HepG2 (cell line): Measurements from ENCODE around the gene SLC25A47. TPM values are rescaled to one million over a fixed set of nuclear protein-coding genes. Genes with fewer than 3 reads are reported as not detected.

Source experiments
- ATAD3A ChIP-seq: sonication (generic); formaldehyde crosslinking; IDR thresholded peaks from 2 replicates; pipeline ENCODE4 v1.4.0; 2020; ENCODE audit warnings: missing genetic modification reagents
- ATF1 ChIP-seq: IDR thresholded peaks from 2 replicates; pipeline ENCODE4 v1.6.1; 2016; ENCODE audit warnings: mild to moderate bottlenecking, control low read depth
- MED8 ChIP-seq: sonication (generic); formaldehyde crosslinking; IDR thresholded peaks from 2 replicates; pipeline ENCODE4 v1.8.1; 2023; ENCODE audit warnings: mild to moderate bottlenecking, missing genetic modification reagents; ENCODE audit not compliant: insufficient replicate concordance
- SETDB1 ChIP-seq: sonication (generic); formaldehyde crosslinking; IDR thresholded peaks from 2 replicates; pipeline ENCODE4 v1.5.1; 2020; ENCODE audit warnings: missing genetic modification reagents, mild to moderate bottlenecking, borderline replicate concordance
- TRIM22 ChIP-seq: fragments of 450-650 bp; IDR thresholded peaks from 2 replicates; pipeline ENCODE4 v1.6.1; 2017
- ZBTB1 ChIP-seq: sonication (generic); formaldehyde crosslinking; IDR thresholded peaks from 2 replicates; pipeline ENCODE4 v1.4.0; 2020; ENCODE audit warnings: missing genetic modification reagents, borderline replicate concordance
- ZFP82 ChIP-seq: sonication (generic); formaldehyde crosslinking; IDR thresholded peaks from 2 replicates; pipeline ENCODE4 v1.5.1; 2020; ENCODE audit warnings: mild to moderate bottlenecking, missing genetic modification reagents, borderline replicate concordance
- ZMYM2 ChIP-seq: sonication (generic); formaldehyde crosslinking; IDR thresholded peaks from 2 replicates; pipeline ENCODE4 v1.8.0; 2022; ENCODE audit warnings: mild to moderate bottlenecking, missing genetic modification reagents
- ZNF121 ChIP-seq: sonication (generic); formaldehyde crosslinking; IDR thresholded peaks from 2 replicates; pipeline ENCODE4 v1.5.0; 2020; ENCODE audit warnings: mild to moderate bottlenecking, missing genetic modification reagents
- ZNF124 ChIP-seq: sonication (generic); formaldehyde crosslinking; IDR thresholded peaks from 2 replicates; pipeline ENCODE4 v1.4.0; 2020; ENCODE audit warnings: missing genetic modification reagents
- ZNF292 ChIP-seq: sonication (generic); formaldehyde crosslinking; IDR thresholded peaks from 2 replicates; pipeline ENCODE4 v1.8.1; 2022; ENCODE audit warnings: mild to moderate bottlenecking, low read depth, missing genetic modification reagents, borderline replicate concordance
- ZNF44 ChIP-seq: sonication (generic); formaldehyde crosslinking; IDR thresholded peaks from 2 replicates; pipeline ENCODE4 v1.5.1; 2020; ENCODE audit warnings: mild to moderate bottlenecking, missing genetic modification reagents
- ZNF451 ChIP-seq: sonication (generic); formaldehyde crosslinking; IDR thresholded peaks from 2 replicates; pipeline ENCODE4 v1.5.0; 2020; ENCODE audit warnings: mild to moderate bottlenecking, missing genetic modification reagents
- ZNF547 ChIP-seq: sonication (generic); formaldehyde crosslinking; IDR thresholded peaks from 2 replicates; pipeline ENCODE4 v1.5.1; 2020; ENCODE audit warnings: mild to moderate bottlenecking, missing genetic modification reagents
- ZNF549 ChIP-seq: sonication (generic); formaldehyde crosslinking; IDR thresholded peaks from 2 replicates; pipeline ENCODE4 v1.5.0; 2020; ENCODE audit warnings: missing genetic modification reagents
- ZNF607 ChIP-seq: sonication (generic); formaldehyde crosslinking; IDR thresholded peaks from 2 replicates; pipeline ENCODE4 v1.5.1; 2020; ENCODE audit warnings: missing genetic modification reagents, mild to moderate bottlenecking, borderline replicate concordance
- polyA plus RNA-seq, 8 experiments: library from polyadenylated mRNA; depleted of rRNA in 3 of 8; stranded (reverse) in 7 of 8; unstranded in 1 of 8; fragments of >200 nt; fragmentation: Illumina TruSeq in 4 of 8; extraction: Trizol in 4 of 8; gene quantifications; 2 replicates each; pipeline versions ENCODE4 v1.2.1 to v1.2.3, GENCODE V29; 2011 to 2016; ENCODE audit warnings: low read depth in 4 of 8, missing spikeins in 1 of 8, mixed read lengths in 1 of 8; ENCODE audit not compliant: insufficient read depth in 1 of 8
- total RNA-seq, 5 experiments: library from RNA; depleted of rRNA; stranded (reverse); fragments of >200 nt; fragmentation: Illumina TruSeq; extraction: Trizol; gene quantifications; 2 replicates each; pipeline ENCODE4 v1.2.3, GENCODE V29; 2016; ENCODE audit warnings: low read depth in 1 of 5
- TF ChIP-seq, protein P1 (sequence below), 2 experiments: sonication (generic) in 1 of 2; formaldehyde crosslinking in 1 of 2; IDR thresholded peaks; 2 replicates each; pipeline versions ENCODE4 v1.5.1 to v1.6.1; 2011 to 2020; ENCODE audit warnings: borderline replicate concordance in 1 of 2, low read depth in 1 of 2, low read length in 1 of 2, mild to moderate bottlenecking in 1 of 2, missing genetic modification reagents in 1 of 2, moderate library complexity in 1 of 2
- TF ChIP-seq, protein P2 (sequence below): sonication (generic); formaldehyde crosslinking; IDR thresholded peaks from 2 replicates; pipeline ENCODE4 v1.5.0; 2020; ENCODE audit warnings: missing genetic modification reagents, mild to moderate bottlenecking, borderline replicate concordance
- TF ChIP-seq, protein P3 (sequence below): sonication (generic); formaldehyde crosslinking; IDR thresholded peaks from 2 replicates; pipeline ENCODE4 v1.4.0; 2020; ENCODE audit warnings: mild to moderate bottlenecking, missing genetic modification reagents

The SLC25A47 gene
- total and polyA plus RNA-seq, 2 of the 13 experiments (the other 11 are each of a cell fraction or from before 2014, with no cell fraction given), result 1.0 to 1.7 TPM

DNA sequence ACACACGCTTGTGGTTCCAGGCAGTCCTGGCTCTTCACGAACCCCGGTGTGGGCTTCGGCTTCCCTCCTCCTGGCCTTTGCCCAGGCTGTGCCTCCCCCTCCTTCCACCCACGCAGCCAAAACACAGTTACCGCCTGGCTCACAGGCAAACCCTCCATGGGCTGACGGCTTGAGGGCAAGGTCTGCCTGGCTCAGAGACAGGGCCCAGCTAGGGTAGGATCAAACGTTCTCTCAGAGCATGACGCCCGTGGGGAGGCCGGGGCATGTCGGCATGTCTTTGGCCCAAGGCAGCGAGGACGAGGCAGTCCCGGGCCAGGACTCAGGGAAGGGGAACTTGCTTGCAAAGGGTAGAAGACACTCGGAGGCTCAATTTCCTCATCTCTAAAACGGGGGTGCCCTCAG is 2.1 kb downstream of the SLC25A47 start (continued):
- TF ChIP-seq, protein P1, sequence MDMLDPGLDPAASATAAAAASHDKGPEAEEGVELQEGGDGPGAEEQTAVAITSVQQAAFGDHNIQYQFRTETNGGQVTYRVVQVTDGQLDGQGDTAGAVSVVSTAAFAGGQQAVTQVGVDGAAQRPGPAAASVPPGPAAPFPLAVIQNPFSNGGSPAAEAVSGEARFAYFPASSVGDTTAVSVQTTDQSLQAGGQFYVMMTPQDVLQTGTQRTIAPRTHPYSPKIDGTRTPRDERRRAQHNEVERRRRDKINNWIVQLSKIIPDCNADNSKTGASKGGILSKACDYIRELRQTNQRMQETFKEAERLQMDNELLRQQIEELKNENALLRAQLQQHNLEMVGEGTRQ (IDR thresholded peaks at IDR 0.05; ENCODE audit: low read depth, low read length), result no peak
- TF ChIP-seq, protein P1 (CRISPR knock-in tag; IDR thresholded peaks at IDR 0.05; ENCODE audit: borderline replicate concordance), result no peak
- TF ChIP-seq ZNF121 (CRISPR knock-in tag) (no peak; the same call in 1 of the 2 replicates), ZMYM2 (peak; percentile 53; the same call in 1 of the 2 replicates), TRIM22 (no peak), ZNF607 (no peak), ZNF549 (no peak), ZNF124 (no peak), ZBTB1 (CRISPR knock-in tag) (no peak), ZNF292 (peak; percentile 75; the same call in 1 of the 2 replicates), MED8 (CRISPR knock-in tag) (no peak), ZNF451 (CRISPR knock-in tag) (0 out of 2 replicates have a peak, but pooled peaks have one; percentile 26), ZNF44 (CRISPR knock-in tag) (no peak), ATF1 (no peak), ZFP82 (no peak), ATAD3A (CRISPR knock-in tag) (no peak), SETDB1 (no peak), ZNF547 (CRISPR knock-in tag) (peak; percentile 10; the same call in 1 of the 2 replicates)
- TF ChIP-seq, protein P2, sequence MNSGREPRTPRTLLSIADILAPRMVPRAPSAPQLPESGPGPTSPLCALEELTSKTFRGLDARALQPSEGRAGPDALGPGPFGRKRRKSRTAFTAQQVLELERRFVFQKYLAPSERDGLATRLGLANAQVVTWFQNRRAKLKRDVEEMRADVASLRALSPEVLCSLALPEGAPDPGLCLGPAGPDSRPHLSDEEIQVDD, result no peak
- TF ChIP-seq, protein P3, sequence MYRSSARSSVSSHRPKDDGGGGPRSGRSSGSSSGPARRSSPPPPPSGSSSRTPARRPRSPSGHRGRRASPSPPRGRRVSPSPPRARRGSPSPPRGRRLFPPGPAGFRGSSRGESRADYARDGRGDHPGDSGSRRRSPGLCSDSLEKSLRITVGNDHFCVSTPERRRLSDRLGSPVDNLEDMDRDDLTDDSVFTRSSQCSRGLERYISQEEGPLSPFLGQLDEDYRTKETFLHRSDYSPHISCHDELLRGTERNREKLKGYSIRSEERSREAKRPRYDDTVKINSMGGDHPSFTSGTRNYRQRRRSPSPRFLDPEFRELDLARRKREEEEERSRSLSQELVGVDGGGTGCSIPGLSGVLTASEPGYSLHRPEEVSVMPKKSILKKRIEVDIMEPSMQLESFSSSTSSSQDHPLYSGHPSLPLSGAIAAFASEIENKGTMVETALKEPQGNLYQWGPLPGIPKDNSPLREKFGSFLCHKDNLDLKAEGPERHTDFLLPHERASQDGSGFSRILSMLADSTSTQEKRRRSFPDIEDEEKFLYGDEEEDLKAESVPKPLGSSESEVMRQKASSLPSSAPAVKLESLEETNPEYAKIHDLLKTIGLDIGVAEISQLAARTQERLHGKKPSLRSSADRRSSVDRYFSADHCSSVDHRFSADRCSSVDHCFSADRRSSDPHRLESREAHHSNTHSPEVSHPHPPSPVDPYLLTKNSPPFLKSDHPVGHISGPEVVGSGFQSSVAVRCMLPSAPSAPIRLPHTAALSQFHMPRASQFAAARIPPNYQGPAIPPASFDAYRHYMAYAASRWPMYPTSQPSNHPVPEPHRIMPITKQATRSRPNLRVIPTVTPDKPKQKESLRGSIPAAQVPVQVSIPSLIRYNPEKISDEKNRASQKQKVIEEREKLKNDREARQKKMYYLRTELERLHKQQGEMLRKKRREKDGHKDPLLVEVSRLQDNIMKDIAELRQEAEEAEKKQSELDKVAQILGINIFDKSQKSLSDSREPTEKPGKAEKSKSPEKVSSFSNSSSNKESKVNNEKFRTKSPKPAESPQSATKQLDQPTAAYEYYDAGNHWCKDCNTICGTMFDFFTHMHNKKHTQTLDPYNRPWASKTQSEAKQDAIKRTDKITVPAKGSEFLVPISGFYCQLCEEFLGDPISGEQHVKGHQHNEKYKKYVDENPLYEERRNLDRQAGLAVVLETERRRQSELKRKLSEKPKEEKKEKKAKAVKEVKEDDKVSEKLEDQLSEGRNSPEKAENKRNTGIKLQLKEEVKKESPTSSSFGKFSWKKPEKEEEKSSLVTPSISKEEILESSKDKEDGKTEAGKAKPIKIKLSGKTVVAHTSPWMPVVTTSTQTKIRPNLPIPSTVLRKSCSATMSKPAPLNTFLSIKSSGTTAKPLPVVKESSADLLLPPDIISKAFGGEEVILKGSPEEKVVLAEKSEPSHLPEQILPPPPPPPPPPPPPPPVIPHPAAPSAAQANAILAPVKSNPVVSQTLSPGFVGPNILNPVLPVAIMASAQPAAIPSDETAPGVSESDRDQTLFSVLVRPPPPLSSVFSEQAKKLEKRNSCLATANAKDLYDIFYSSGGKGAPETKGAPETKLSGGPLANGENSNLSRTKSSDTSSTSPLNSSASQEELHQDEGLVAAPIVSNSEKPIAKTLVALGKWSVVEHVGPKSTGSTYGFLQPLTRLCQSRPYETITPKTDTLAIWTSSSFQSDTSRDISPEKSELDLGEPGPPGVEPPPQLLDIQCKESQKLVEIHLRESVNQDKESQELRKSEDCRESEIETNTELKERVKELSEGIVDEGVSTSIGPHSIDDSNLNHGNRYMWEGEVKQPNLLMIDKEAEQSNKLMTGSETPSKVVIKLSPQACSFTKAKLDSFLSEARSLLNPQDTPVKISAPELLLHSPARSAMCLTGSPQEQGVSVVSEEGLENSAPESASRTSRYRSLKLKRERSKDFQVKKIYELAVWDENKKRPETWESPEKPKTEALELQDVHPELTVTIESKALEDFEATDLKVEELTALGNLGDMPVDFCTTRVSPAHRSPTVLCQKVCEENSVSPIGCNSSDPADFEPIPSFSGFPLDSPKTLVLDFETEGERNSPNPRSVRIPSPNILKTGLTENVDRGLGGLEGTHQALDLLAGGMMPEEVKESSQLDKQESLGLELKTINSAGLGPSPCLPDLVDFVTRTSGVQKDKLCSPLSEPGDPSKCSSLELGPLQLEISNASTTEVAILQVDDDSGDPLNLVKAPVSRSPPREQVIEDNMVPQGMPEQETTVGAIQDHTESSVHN (CRISPR knock-in tag), result no peak
